ENCODE measurements around the gene DVL3.

GRCh38 chr3:184140436-184140835, 14.7 kb upstream of the DVL3 start:
- TF ChIP-seq TAF1 (IDR thresholded peaks at IDR 0.05; ENCODE audit: borderline replicate concordance, insufficient read depth, low read length) (no peak), REST (IDR thresholded peaks at IDR 0.05; ENCODE audit: insufficient read depth in 1 of 2, low read depth in 2 of 2, low read length in 2 of 2) (no peak), POLR2AphosphoS5 (IDR thresholded peaks at IDR 0.05; ENCODE audit: low read depth, low read length) (no peak)

Measured in PFSK-1 (cell line).